ENCODE measurements around the gene DCHS2. TPM values are rescaled to one million over a fixed set of nuclear protein-coding genes. Genes with fewer than 3 reads are reported as not detected.

Gene DCHS2
- total RNA-seq, 1 donor from 2014 or later = 0.13 TPM

DNA sequence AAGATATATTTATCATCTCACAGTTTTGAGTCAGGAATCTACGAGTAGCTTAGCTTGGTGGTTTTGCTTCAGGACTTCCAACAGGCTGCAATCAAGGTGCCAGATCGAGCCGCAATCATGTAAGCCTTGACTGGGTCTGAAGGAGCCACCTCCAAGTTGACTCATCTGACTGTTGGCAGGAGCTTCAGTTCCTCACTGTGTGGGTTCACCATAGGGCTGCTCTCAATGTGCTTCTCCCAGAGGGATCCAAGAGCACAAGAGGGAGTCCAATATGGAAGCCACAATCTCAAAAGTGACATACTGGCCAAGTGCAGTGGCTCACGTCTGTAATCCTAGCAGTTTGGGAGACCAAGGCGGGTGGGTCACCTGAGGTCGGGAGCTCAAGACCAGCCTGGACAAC, 26.5 kb downstream of the DCHS2 start:
- no peaks in the 10 kb centered on the region for H3K36me3 Mint-ChIP-seq (ENCODE audit: unreplicated experiment)
- H3K4me3 Mint-ChIP-seq (ENCODE audit: unreplicated experiment) = no peak overlapping the region
- peaks cover 17% of the 10 kb centered on the region for H3K27me3 Mint-ChIP-seq (ENCODE audit: unreplicated experiment)
- no peak overlapping the region for H3K27ac Mint-ChIP-seq (ENCODE audit: unreplicated experiment)
- TF ChIP-seq, protein P1, sequence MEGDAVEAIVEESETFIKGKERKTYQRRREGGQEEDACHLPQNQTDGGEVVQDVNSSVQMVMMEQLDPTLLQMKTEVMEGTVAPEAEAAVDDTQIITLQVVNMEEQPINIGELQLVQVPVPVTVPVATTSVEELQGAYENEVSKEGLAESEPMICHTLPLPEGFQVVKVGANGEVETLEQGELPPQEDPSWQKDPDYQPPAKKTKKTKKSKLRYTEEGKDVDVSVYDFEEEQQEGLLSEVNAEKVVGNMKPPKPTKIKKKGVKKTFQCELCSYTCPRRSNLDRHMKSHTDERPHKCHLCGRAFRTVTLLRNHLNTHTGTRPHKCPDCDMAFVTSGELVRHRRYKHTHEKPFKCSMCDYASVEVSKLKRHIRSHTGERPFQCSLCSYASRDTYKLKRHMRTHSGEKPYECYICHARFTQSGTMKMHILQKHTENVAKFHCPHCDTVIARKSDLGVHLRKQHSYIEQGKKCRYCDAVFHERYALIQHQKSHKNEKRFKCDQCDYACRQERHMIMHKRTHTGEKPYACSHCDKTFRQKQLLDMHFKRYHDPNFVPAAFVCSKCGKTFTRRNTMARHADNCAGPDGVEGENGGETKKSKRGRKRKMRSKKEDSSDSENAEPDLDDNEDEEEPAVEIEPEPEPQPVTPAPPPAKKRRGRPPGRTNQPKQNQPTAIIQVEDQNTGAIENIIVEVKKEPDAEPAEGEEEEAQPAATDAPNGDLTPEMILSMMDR (IDR thresholded peaks at IDR 0.05) = no peak
- DNase-seq (ENCODE audit: extremely low spot score, unreplicated experiment) = no peak
- H3K4me1 Mint-ChIP-seq (ENCODE audit: unreplicated experiment) = no peaks in the 10 kb centered on the region
- no peaks in the 10 kb centered on the region for H3K9me3 Mint-ChIP-seq (ENCODE audit: unreplicated experiment)

GRCh38 chr4:154464654-154465053, 26.9 kb downstream of the DCHS2 start:
- Mint-ChIP-seq H3K4me1 (ENCODE audit: unreplicated experiment) (no peaks in the 10 kb centered on the region), H3K9me3 (ENCODE audit: unreplicated experiment) (no peaks in the 10 kb centered on the region), H3K4me3 (ENCODE audit: unreplicated experiment) (no peak overlapping the region), H3K27me3 (ENCODE audit: unreplicated experiment) (peaks cover 15% of the 10 kb centered on the region), H3K36me3 (ENCODE audit: unreplicated experiment) (no peaks in the 10 kb centered on the region), H3K27ac (ENCODE audit: unreplicated experiment) (no peak overlapping the region)
- TF ChIP-seq, protein P1 (IDR thresholded peaks at IDR 0.05) = no peak
- DNase-seq (ENCODE audit: extremely low spot score, unreplicated experiment) = no peak

- no peak for DNase-seq (ENCODE audit: extremely low spot score, unreplicated experiment)
- Mint-ChIP-seq H3K4me3 (ENCODE audit: unreplicated experiment) (no peak overlapping the region), H3K36me3 (ENCODE audit: unreplicated experiment) (no peaks in the 10 kb centered on the region), H3K27ac (ENCODE audit: unreplicated experiment) (no peak overlapping the region), H3K9me3 (ENCODE audit: unreplicated experiment) (no peaks in the 10 kb centered on the region), H3K27me3 (ENCODE audit: unreplicated experiment) (peaks cover 25% of the 10 kb centered on the region), H3K4me1 (ENCODE audit: unreplicated experiment) (no peaks in the 10 kb centered on the region)
- TF ChIP-seq, protein P1 (IDR thresholded peaks at IDR 0.05) = no peak
These were observed 29.4 kb downstream of the DCHS2 start for GRCh38 chr4:154462081-154462810.

DNA sequence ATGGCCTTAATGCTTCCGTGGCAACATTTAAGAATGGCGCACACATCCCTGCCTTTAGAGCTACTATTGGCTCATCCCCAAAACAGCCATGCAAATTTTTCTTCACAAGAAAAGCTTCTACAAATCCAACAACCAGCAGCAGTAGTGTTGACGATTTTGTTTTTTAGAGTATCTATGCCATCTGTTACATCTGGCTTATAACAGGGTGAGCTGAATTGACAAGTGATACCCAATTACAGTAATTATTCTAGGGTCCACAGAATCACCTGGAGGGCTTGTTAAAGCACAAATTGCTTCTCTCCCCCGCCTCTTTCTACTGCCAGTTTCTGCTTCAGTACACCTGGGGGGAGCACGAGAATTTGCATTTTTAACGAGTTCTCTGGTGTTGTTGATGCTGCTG, 34.1 kb downstream of the DCHS2 start:
- H3K36me3 Mint-ChIP-seq (ENCODE audit: unreplicated experiment) = no peaks in the 10 kb centered on the region
- TF ChIP-seq, protein P1 (IDR thresholded peaks at IDR 0.05) = no peak

DNA sequence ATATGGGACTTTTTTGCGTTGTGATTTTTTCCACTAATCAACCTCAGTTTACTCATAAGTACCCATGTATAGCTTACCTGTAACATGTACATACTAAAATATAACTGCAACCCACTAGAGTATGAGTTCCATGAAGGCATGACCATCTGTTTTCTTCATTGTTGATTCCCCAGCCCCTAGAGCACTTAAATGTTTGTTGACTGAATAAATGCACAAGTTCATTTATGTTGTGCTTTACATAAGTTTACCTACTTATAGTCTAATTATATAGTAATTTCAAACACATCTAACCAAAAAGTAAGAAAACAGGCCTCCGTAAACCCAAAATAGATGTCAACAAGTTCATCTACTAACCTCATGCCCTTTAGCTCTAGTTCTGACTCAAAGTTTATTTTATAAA, 34.7 kb downstream of the DCHS2 start:
- Mint-ChIP-seq H3K4me1 (ENCODE audit: unreplicated experiment) (no peaks in the 10 kb centered on the region), H3K27me3 (ENCODE audit: unreplicated experiment) (peaks cover 14% of the 10 kb centered on the region), H3K27ac (ENCODE audit: unreplicated experiment) (no peak overlapping the region), H3K4me3 (ENCODE audit: unreplicated experiment) (no peak overlapping the region), H3K9me3 (ENCODE audit: unreplicated experiment) (no peaks in the 10 kb centered on the region), H3K36me3 (ENCODE audit: unreplicated experiment) (no peaks in the 10 kb centered on the region)
- no peak for DNase-seq (ENCODE audit: extremely low spot score, unreplicated experiment)
- TF ChIP-seq, protein P1 (IDR thresholded peaks at IDR 0.05) = no peak

More for the DNA sequence above, 34.1 kb downstream of the DCHS2 start:
- Mint-ChIP-seq H3K9me3 (ENCODE audit: unreplicated experiment) (no peaks in the 10 kb centered on the region), H3K27ac (ENCODE audit: unreplicated experiment) (no peak overlapping the region), H3K27me3 (ENCODE audit: unreplicated experiment) (peaks cover 20% of the 10 kb centered on the region), H3K4me3 (ENCODE audit: unreplicated experiment) (no peak overlapping the region), H3K4me1 (ENCODE audit: unreplicated experiment) (no peaks in the 10 kb centered on the region)
- DNase-seq (ENCODE audit: extremely low spot score, unreplicated experiment) = no peak
